GM23338 (cell line): ENCODE data around the gene USP6NL. TPM values are rescaled to one million over a fixed set of nuclear protein-coding genes. Genes with fewer than 3 reads are reported as not detected.

ENCODE experiments used
- ATAC-seq: fragments of 200-7000 bp; cut with Tn5 transposase; 3 replicates; pipeline ENCODE4 v1.9.1; 2020
- DNase-seq: peaks from one replicate; pipeline ENCODE4 v3.0.0-alpha.2; 2015; ENCODE audit warnings: low spot score
- H2AFZ ChIP-seq: fragments of 200-600 bp; sonication (generic); 2 replicates; pipeline ENCODE4 v1.8.0; 2016; ENCODE audit warnings: antibody characterized with exemption, mild to moderate bottlenecking, moderate library complexity
- H3F3A ChIP-seq: fragments of 200-600 bp; sonication (generic); replicated peaks from 2 replicates; pipeline ENCODE4 v1.8.0; 2017; ENCODE audit warnings: antibody characterized with exemption, mixed run types, low read depth
- H3K27ac ChIP-seq: fragments of 200-600 bp; sonication (generic); 2 replicates; pipeline ENCODE4 v1.6.1; 2016; ENCODE audit warnings: low read depth
- H3K27me3 ChIP-seq: fragments of 200-600 bp; sonication (generic); 2 replicates; pipeline ENCODE4 v1.8.0; 2016; ENCODE audit warnings: mild to moderate bottlenecking, mixed run types, moderate library complexity; ENCODE audit not compliant: insufficient read depth
- H3K36me3 ChIP-seq: fragments of 200-600 bp; sonication (generic); 2 replicates; pipeline ENCODE4 v1.8.0; 2016; ENCODE audit warnings: mild to moderate bottlenecking; ENCODE audit not compliant: insufficient read depth
- H3K4me1 ChIP-seq: fragments of 200-600 bp; sonication (generic); 2 replicates; pipeline ENCODE4 v1.8.0; 2016; ENCODE audit warnings: mild to moderate bottlenecking, moderate library complexity; ENCODE audit not compliant: insufficient read depth
- H3K4me2 ChIP-seq: fragments of 200-600 bp; sonication (generic); 2 replicates; pipeline ENCODE4 v1.7.1; 2017; ENCODE audit warnings: mixed run types
- H3K4me3 ChIP-seq: fragments of 200-600 bp; sonication (generic); 2 replicates; pipeline ENCODE4 v1.6.1; 2016; ENCODE audit warnings: mixed run types
- H3K79me2 ChIP-seq: fragments of 200-600 bp; sonication (generic); replicated peaks from 2 replicates; pipeline ENCODE4 v1.8.0; 2017; ENCODE audit warnings: mild to moderate bottlenecking; ENCODE audit not compliant: insufficient read depth
- H3K9me2 ChIP-seq: fragments of 200-600 bp; sonication (generic); 2 replicates; pipeline ENCODE4 v1.8.0; 2017; ENCODE audit not compliant: insufficient read depth
- H4K20me1 ChIP-seq: fragments of 200-600 bp; sonication (generic); replicated peaks from 2 replicates; pipeline ENCODE4 v1.8.0; 2017; ENCODE audit warnings: mild to moderate bottlenecking; ENCODE audit not compliant: insufficient read depth
- H3K27ac Mint-ChIP-seq: 2 replicates; pipeline ENCODE4 v1.8.0; 2020; ENCODE audit warnings: inconsistent platforms, mild to moderate bottlenecking, moderate library complexity, mixed read lengths
- H3K27me3 Mint-ChIP-seq: 3 replicates; pipeline ENCODE4 v1.8.0; 2022; ENCODE audit warnings: low read depth, mild to moderate bottlenecking, moderate library complexity, mixed read lengths, inconsistent platforms; ENCODE audit not compliant: insufficient read depth, poor library complexity
- H3K36me3 Mint-ChIP-seq: 3 replicates; pipeline ENCODE4 v1.8.0; 2021; ENCODE audit warnings: low read depth, mild to moderate bottlenecking, inconsistent platforms, moderate library complexity, mixed read lengths
- H3K4me1 Mint-ChIP-seq: 3 replicates; pipeline ENCODE4 v1.8.0; 2020; ENCODE audit warnings: mild to moderate bottlenecking, inconsistent platforms, mixed read lengths
- H3K4me3 Mint-ChIP-seq: 3 replicates; pipeline ENCODE4 v1.8.0; 2021; ENCODE audit warnings: moderate library complexity, mild to moderate bottlenecking, inconsistent platforms, mixed read lengths
- H3K9me3 Mint-ChIP-seq: 3 replicates; pipeline ENCODE4 v1.8.0; 2020; ENCODE audit warnings: moderate library complexity, mild to moderate bottlenecking, inconsistent platforms, mixed read lengths
- CREB1 ChIP-seq: fragments of 250-450 bp; sonication (Bioruptor Pico); IDR thresholded peaks from 2 replicates; pipeline ENCODE4 v1.5.0; 2020; ENCODE audit warnings: low read depth, mild to moderate bottlenecking, moderate library complexity
- CTCF ChIP-seq, 2 experiments: fragments of 200-600 bp in 1 of 2; sonication (generic) in 1 of 2; conservative IDR thresholded peaks; 2 replicates each; pipeline versions ENCODE4 v1.5.1 to v1.6.1; 2016 to 2017; ENCODE audit warnings: antibody characterized with exemption in 2 of 2, low read depth in 2 of 2, mild to moderate bottlenecking in 2 of 2, moderate library complexity in 1 of 2
- ETS1 ChIP-seq: IDR thresholded peaks from 2 replicates; pipeline ENCODE4 v1.6.1; 2016; ENCODE audit warnings: antibody characterized with exemption
- EZH2 ChIP-seq: fragments of 200-600 bp; sonication (generic); IDR thresholded peaks from one replicate; pipeline ENCODE4 v1.8.0; 2017; ENCODE audit warnings: antibody characterized with exemption, mild to moderate bottlenecking, low read depth; ENCODE audit not compliant: unreplicated experiment
- EZH2phosphoT487 ChIP-seq: fragments of 200-600 bp; sonication (generic); IDR thresholded peaks from one replicate; pipeline ENCODE4 v1.8.1; 2018; ENCODE audit warnings: antibody characterized with exemption; ENCODE audit not compliant: unreplicated experiment
- JUNB ChIP-seq: IDR thresholded peaks from one replicate; pipeline ENCODE4 v1.6.1; 2016; ENCODE audit warnings: antibody characterized with exemption; ENCODE audit not compliant: unreplicated experiment
- NANOG ChIP-seq: IDR thresholded peaks from 2 replicates; pipeline ENCODE4 v1.6.1; 2016; ENCODE audit warnings: antibody characterized with exemption, borderline replicate concordance
- POLR2AphosphoS5 ChIP-seq: IDR thresholded peaks from 2 replicates; pipeline ENCODE4 v1.6.1; 2016; ENCODE audit warnings: antibody characterized with exemption, low read depth
- REST ChIP-seq: IDR thresholded peaks from one replicate; pipeline ENCODE4 v1.6.1; 2018; ENCODE audit warnings: antibody characterized with exemption; ENCODE audit not compliant: unreplicated experiment
- STAT1 ChIP-seq: IDR thresholded peaks from one replicate; pipeline ENCODE4 v1.6.1; 2016; ENCODE audit warnings: antibody characterized with exemption; ENCODE audit not compliant: unreplicated experiment
- ZNF114 ChIP-seq: fragments of 250-450 bp; sonication (Bioruptor Pico); IDR thresholded peaks from 2 replicates; pipeline ENCODE4 v1.5.0; 2020; ENCODE audit warnings: mild to moderate bottlenecking, moderate library complexity
- ZNF331 ChIP-seq: fragments of 250-450 bp; sonication (Bioruptor Pico); IDR thresholded peaks from 2 replicates; pipeline ENCODE4 v1.5.0; 2020; ENCODE audit warnings: low read depth, mild to moderate bottlenecking, moderate library complexity
- ZNF462 ChIP-seq: fragments of 250-450 bp; sonication (Bioruptor Pico); IDR thresholded peaks from 2 replicates; pipeline ENCODE4 v1.5.0; 2020; ENCODE audit warnings: mild to moderate bottlenecking, moderate library complexity
- polyA plus RNA-seq: library from polyadenylated mRNA; unstranded; fragments of >200 nt; fragmentation: Nextera tagmentation; extraction: Ambion mirVana; gene quantifications from 2 replicates; pipeline ENCODE4 v1.2.1, GENCODE V29; 2016
- total RNA-seq: library from RNA; depleted of rRNA; stranded (reverse); fragments of >200 nt; shearing (Covaris generic); gene quantifications from 2 replicates; pipeline ENCODE4 v1.2.3, GENCODE V29; 2014

Gene USP6NL
- total and polyA plus RNA-seq, 2 experiments from 2014 or later: 8.1 to 29.7 TPM

GRCh38 chr10:11535346-11535959 lies 76.0 kb downstream of the USP6NL start:
- DNase-seq: no peak
- Histone ChIP-seq H4K20me1 (peaks cover 20% of the 10 kb centered on the region; the same call in 1 of the 2 replicates), H3K4me3 (no peak overlapping the region), H3K4me1 (peaks cover 31% of the 10 kb centered on the region), H3F3A (no peaks in the 10 kb centered on the region), H3K4me2 (no peak overlapping the region), H3K36me3 (no peaks in the 10 kb centered on the region), H2AFZ (no peak overlapping the region), H3K79me2 (peaks cover 95% of the 10 kb centered on the region), H3K27ac (no peak overlapping the region), H3K27me3 (no peaks in the 10 kb centered on the region), H3K9me2 (no peaks in the 10 kb centered on the region)
- H3K27me3 Mint-ChIP-seq: no peaks in the 10 kb centered on the region
- ATAC-seq: no peak
- TF ChIP-seq NANOG (no peak), EZH2 (no peak), CREB1 (CRISPR knock-in tag) (no peak), CTCF (conservative IDR thresholded peaks at IDR 0.05; ENCODE audit: low read depth in 2 of 2) (no peak), ZNF331 (no peak), JUNB (no peak), STAT1 (no peak), REST (no peak), ETS1 (no peak), ZNF462 (CRISPR knock-in tag) (no peak), ZNF114 (CRISPR knock-in tag) (no peak), POLR2AphosphoS5 (no peak), EZH2phosphoT487 (no peak)
- H3K36me3 Mint-ChIP-seq: no peaks in the 10 kb centered on the region
- H3K4me1 Mint-ChIP-seq: peaks cover 48% of the 10 kb centered on the region
- H3K4me3 Mint-ChIP-seq: no peak overlapping the region
- H3K9me3 Mint-ChIP-seq: no peaks in the 10 kb centered on the region
- H3K27ac Mint-ChIP-seq: no peak overlapping the region
